Daoy (cell line): Measurements from ENCODE around the gene SYNPR. TPM values are rescaled to one million over a fixed set of nuclear protein-coding genes. Genes with fewer than 3 reads are reported as not detected.

Source experiments
- DNase-seq: peaks from one replicate; pipeline ENCODE4 v3.0.0-alpha.2; 2015; ENCODE audit warnings: low read depth
- total RNA-seq: library from RNA; depleted of rRNA; stranded (reverse); fragments of >200 nt; shearing (Covaris generic); gene quantifications from 2 replicates; pipeline ENCODE4 v1.2.3, GENCODE V29; 2014

The SYNPR gene
- total RNA-seq, 1 experiment from 2014 or later: not detected

DNA sequence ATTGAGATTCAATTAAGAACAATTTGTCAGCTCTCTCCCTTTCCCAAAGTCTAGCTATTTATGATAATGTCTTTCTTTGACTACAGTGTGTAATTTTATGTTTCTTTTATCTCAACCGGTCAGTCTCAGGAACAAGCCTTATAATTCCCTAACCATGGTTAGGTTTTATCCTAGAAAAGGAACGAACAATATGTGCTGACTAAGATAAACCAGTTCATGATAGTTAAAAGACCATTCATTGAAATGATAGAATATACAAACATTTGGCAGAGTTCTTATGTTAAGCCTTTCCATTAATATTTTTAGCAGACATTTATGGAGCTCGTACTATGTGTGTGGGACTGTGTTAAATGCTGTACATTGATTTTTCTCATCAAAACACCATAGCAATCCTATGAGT lies 106.3 kb downstream of the SYNPR start:
- no peak for DNase-seq

DNA sequence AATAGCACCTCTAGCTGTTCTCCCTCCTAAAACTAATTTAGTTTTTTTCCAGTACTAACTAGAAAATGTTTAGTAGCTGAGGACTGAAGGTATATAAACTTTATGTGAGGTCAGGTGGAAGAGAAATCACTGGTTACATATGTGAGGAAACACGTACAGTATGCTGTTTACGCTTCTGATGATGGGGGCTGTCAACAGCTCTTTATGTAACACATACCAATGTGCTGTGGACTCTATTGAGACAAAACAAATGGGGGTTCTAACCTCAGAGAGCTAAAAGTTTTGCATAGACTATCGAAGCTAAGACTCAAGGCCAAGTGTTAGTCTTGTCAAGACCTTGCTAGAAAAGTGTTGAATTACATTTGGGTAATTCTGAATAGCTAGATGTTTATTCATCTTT lies 107.5 kb downstream of the SYNPR start:
- no peak for DNase-seq

DNA sequence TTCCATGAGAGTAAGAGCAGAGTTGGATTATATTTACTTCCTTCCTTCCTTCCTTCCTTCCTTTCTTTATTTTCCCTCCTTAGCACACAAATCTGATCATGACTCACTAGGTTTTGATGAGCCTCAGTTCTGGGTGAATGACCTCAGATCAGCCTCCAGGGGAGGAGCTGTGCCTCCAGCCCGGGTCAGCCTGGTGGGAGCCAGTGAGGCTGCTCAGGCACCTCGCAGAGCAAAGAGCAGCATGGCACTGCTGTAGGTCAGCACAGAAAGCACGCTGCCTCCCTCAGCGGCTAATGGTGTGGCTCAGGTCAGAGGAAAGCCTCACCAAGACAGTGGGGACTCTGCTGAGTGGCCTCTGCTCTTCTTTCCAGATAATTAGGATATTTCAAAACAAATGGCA lies 108.5 kb downstream of the SYNPR start:
- peak; percentile 66 for DNase-seq

DNA sequence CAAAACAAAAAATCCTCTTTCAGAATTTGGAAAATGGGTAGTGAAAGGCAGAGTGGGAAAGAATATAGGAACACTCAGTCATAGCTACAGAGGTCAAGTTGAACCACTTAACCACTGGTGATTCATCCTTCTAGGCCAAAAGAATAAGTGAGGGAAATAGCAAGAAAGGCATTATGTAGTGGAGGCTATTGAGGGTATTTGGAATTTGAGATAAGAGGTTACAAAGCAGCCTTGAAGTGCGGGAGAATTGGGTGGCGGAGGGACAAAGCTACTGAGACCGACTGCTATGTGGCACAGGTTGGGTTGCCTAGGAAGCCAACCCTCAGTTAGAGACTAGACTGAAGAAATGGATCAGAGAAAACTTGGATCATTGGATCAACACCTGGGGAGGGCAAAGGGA lies 109.5 kb downstream of the SYNPR start:
- peak; percentile 62 for DNase-seq

DNA sequence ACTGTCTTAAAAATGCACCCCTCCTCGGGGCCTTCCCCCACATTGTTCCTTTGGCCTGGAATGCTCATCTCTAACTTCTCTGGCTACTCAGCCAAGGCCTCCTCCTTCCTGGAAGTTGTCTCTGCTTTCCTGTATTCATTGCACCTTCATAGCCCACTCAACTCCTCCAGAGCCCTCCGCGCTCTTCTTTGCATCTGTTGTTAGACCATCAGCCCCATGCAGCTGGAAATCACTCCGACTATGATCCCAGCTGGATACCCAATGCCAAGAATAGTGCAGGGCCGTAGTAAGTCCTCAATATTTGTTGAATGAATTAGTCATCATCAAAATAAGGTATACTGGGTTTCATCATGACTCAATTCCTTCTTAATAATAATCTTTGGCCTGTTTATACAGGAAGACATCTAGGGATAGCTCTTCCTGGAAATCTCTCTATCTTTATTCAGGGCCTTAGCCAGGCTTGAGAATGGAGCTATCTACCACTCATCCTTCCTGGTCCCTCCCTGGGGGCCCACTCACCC lies 112.7 kb downstream of the SYNPR start:
- peak; percentile 5 for DNase-seq

DNA sequence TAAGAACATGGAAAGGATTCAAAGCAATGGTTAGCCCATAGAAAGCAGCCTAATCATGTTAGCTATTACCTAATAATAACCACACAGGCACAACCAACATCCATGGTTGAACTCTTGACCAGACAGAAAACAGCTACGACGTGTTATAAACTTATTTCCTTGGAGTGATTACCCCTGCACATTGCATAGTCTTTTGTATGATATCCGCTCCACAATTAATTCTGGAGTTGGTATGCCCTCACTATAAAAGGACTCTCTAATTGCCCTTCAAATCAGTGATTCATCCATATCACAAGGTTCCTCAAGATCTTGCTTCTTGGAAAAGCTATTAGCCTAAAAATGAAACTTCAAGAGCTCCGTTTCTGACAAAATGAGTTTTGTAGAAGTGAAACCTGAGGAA lies 117.9 kb downstream of the SYNPR start:
- DNase-seq: no peak

DNA sequence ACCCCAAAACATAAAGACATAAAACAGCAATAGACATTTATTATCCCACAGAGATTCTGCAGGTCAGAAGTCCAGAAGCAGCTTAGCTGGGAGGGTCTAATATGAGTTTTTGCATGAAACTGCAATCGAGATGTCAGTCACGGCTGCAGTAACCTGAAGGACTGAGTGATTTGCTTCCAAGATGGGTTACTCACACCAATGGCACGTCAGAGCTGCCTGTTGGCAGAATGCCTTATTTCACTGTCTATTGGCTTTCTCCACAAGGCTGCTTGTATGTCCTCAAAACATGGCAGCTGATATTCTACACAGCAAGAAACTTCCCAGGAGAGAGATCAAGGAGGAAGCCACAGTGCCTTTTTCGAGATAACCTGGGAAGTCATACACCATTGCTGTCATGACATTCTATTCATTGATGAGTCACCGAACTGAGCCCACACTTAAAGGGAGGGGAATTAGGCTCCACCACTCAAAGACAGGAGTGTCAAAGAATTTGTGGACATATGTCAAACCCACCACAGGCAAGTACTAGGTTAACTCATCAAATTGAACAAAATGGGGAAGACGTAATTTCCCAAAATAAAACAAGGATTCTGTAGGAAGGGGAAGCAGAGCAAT lies 122.2 kb downstream of the SYNPR start:
- DNase-seq: peak; percentile 52

DNA sequence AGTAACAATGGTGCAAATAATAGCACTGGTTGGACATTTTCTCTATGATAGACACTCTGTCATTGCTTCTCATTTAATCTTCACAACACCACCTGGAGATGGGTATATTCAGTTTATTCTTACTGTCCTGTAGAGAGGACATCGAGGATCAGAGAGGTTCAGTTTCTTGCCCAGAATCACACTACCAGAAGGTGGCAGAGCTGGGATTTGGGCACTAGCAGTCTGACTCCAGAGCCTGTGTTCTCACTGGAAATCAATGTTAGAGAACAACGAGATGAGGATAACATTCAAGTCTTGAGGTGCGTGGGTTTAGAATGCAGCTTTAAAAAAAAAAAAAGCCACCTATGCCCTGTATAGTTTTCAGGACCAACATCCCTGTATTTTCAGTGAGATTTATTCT lies 127.8 kb downstream of the SYNPR start:
- DNase-seq: no peak

DNA sequence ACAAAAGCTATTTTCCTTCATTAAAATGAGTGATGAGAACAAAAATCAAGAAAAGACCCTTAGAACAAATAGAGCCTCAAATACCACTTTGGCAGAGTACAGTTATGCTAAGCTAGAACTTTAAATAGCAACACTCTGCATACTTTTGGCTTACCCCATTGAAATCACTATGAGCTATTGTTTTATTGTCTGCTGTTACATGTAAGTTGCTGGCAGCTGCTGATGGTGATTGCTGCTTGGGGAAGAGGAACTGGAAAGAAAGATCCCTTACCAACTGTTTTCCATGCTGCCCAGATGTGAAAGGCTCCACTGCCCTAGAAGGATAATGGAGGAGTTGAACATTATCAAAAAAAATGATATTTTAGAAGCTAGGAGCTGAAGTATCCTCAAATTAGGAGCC lies 135.4 kb downstream of the SYNPR start:
- no peak for DNase-seq

DNA sequence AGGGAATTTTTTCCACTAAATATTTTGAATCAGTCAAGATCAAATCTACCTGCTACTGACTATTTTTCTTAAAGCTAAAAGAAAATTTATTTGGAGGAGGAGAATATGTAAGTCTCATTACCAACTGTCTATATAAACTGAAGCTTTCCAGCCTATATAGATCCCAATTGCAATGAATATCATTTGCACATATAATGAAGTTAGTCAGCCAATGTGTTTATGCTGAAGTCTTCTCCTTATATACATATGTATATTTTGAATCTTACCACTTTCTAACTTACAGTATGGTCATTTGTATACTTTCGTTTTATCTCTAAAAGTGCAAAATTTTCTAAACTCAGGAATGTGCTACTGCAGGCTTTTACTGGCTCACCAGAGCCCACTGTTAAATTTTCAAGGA lies 136.5 kb downstream of the SYNPR start:
- DNase-seq: no peak

DNA sequence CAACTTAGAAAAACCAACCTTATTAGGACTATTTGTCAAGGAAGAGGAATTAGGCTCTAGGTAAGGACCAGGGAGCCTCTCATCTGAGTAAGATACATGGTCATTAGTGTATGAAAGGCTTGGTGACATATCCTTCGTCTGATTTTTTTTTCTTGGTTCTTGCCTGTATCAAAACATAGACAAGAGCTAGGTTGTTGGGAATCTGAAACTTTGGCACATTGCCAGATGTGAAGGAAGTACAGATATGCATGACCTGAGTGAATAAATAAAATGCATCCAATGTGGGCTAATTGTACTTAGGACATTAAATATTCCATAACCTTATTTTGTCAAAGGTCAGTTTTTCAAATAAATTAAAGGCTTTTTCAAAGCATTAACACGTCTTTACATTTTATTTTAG lies 151.8 kb downstream of the SYNPR start:
- no peak for DNase-seq

DNA sequence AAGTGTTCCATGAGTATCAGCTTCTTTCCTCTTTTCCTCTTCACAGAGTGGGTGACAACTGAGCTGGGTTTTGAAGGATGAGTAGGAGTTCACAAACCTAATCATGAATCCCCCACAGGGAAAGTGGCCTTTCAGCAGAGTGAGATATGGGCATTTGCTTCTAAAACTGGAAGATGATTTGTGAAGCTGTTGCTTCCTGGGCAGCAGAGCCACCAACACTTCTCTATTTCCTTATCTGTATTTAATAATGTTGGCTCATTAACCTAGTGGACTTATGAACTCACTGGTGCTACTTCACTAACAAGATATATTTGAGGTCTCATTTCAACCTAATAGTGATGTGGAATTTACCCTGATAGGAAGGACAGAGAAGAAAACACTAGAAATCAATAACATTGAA lies 152.8 kb downstream of the SYNPR start:
- DNase-seq: no peak

DNA sequence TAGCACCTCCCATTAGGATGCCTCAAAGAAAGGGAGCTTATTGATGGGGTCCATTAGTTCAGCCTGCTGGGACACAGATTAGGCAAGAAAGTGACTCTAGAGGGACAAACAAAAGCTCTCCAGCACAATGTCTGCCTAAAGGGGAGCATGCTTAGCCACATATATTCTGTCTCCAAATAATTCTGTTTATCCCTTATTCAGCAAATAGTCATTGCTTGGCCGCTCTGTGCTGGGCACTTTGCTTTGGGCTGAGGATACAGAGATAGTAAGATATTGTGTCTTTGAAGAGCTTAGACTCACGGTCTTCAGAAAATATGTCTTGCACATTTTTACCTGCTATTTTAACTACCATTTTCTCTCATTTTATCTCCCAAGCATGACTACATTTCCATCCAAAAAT lies 159.8 kb downstream of the SYNPR start:
- DNase-seq: no peak

DNA sequence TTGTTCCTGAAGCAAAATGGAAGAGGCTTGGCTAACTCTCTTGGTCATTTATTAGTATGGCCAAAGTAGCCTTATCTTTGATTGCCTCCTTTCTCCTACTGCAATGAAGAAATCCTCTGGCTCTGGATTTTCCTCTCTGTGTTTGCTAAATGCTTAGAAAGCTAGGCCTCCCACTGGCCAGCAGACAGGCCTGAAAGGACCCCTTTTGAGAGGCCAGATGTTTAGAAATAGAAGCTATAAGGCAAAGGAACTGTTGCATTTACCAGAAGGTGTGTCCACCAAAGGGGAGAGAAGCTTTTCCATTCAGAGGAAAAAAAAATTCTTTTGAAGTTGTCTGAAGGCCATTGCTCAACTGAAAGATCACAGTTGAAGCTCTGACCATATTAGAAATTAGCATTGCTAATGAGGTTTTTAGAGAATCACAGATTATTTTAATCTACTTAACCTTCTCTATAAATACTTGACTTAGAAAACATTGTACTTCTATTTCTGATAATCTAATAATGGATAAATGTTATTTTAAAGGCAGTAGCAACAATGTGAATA lies 160.8 kb downstream of the SYNPR start:
- no peak for DNase-seq

DNA sequence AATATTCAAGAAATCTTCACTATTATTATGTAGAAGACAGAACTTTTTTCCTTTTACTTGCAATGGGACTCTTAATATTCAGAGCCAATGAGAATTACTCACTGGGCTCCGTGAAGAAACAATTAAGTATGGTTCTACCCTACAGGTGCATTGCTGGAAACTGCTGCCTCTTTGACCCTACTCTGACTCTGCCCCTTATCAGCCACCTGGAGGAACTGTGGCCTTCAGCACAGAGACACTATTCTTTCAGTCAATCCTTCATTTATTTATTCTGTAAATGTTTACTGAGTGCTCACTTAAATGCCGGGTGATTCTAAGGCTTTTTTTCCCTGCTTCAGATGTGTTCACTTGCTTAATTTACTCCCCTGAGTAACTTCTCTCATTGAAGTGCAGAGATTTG lies 163.2 kb downstream of the SYNPR start:
- DNase-seq: no peak

DNA sequence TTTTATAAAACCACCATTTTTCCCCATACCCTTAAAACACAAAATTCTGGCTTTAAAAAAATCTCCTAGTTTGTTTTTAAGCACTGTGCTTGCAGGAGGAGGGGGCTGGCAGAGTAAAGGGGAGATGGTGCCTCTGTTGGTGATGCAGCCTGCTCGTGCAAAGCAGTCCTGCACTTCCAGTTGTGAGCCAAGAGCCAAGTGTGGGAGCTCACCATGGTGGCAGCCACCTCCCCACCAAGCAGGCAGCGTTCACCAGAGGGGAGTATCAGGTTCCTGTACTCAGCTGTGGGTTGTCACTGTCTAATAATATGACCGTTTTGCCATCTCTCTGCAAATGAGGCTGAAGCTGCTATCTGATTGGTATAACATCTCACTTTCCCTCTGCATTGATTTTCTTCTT lies 164.8 kb downstream of the SYNPR start:
- DNase-seq: no peak

DNA sequence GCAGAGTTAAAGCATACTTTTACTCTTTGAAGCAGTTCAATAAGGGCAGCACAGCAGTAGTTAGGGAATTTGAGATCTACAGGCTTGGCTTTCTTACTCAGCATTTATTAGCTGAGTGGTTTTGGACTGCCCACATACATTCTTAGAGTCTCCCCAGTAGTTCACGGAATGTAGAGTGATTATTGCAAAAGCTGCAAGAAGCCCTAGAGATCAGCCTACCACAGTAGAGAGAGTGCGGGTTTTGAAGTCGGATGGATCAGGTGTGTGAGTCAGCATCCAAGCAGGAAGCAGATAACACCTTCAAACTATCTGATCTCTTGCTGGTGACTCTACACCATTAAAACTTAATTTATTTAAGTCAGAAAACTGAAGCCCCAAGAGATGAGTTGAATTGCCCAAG lies 171.9 kb downstream of the SYNPR start:
- DNase-seq: peak; percentile 13

DNA sequence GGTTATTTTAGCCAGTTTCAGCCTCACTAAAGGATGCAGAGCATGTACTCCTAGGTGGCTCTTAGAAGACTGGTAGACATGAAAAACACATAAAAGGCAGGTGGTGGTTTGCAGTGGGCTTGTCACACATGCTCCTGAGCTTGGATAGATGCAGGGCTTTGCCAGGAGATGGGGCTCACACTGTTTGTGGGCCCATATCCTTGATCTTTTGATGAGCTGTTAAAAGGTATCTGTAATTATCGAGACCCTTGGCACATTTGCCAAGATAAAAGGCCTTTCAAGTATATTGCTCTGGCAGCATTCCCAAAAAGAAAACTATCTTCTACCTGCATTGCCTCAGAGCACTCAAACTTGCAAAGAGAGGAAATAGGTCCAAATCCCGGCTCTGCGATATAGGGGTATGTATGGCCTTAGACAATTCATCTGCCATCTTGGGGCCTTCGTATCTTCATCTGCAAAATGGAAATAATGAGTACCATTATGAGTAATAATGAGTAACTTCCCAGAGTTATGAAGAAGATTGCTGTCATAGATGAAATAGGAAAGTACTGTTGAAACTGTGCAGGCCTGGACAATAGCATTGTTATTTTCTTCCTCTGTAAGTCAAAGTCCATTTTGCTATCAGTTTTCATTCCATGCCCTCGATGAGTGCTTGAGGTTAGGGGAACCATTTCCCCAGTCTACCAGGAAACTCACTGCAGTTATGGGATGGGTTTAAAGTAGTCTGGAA lies 172.7 kb downstream of the SYNPR start:
- DNase-seq: no peak

DNA sequence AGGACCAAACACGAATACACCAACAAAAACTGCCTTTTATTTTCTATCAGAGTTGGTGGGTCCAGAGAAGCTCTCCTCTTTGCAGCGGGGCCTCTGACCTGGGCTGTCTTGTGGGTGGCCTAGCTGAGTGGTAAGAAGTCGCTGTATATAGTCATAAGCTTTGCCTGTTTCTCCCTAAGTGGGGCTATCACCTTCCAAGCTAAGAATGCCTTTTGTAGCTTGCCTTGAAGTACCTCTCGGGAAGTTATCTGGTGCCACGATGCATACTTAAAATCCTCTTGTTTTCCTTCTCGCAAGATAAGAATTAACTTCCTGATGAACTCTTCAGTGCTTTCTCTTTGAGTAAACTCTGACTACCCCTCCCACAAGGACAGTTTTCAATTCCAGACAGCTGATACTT lies 178.8 kb downstream of the SYNPR start:
- no peak for DNase-seq

DNA sequence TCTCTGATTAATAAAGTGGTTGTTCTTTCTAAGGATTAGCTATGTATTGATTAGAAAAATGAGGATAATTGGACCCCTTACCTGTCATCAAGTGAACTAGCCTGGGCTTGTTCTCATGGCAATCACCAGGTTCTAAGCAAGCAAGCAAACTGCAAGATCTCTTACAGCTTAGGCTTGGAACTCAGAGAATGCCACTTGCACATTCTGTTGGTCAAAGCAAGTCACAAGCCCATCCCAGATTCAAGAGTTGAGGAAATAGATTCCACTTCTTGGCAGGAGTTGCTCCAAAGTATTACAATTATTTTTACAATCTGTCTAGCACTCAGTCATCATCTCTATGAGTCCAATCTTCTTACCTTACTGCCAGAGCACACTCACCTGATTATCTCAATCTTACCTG lies 180.3 kb downstream of the SYNPR start:
- no peak for DNase-seq

DNA sequence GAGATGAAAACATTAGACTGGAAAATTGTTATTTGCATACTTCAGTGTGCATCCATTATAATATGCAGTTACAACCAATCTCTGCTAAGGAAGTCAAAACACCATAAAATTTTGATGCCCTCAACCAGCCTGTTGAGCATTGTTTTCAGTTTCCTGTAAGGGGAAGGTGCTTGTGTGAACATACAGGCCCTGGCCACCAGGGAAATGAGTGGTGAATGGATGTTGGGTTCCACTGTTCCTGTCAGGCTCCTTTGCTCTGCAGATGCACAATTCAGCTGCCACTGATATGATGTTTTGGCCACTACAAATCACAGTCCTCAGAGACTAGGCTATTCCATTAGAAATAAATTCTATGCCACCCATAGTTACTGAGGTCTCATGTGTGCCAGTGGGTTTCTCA lies 184.6 kb downstream of the SYNPR start:
- no peak for DNase-seq

DNA sequence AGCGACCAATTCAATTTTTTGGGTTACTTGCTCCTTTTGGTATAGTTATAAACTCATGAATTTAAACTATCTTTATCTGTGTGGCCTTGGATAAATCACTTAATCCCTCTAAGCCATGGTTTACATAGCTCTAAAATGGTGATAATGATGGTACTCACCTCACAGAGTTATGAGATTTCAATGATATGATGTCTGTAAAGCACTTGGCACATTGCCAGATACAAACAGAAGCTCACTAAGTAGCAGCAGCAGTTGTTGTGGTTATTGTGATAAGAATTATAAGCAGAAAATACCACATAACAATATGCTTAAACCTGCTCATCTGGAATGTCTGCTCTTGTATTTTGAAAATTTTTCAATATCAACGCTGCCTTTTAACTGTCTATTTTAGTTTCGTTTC lies 189.3 kb downstream of the SYNPR start:
- DNase-seq: no peak

DNA sequence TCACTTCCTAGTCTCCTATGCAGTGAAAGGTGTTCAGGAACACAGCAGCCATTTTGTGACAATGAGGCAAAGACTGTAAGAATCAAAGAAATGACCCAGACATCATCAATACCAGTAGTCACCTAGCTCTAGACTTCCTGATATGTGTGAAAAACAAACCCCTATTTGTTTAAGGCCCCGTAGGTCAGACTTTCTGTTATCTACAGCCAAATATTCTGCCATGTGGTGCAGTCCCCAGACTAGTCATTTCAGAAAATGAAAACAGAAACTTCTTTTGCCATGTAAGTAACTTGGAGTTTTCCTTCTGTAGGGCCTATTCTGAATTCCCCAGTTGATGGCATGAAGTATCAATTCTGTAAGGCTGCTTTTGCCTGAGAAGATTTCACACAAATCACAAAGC lies 192.6 kb downstream of the SYNPR start:
- DNase-seq: no peak
